ENCODE data around the gene RHBDF2. TPM values are rescaled to one million over a fixed set of nuclear protein-coding genes. Genes with fewer than 3 reads are reported as not detected.
A peak's percentile ranks its signal among the peaks of the same experiment; 100 is the strongest.
"Not testable (repeated sequence)": the region's sequence is repeated elsewhere in the genome, so short reads cannot be mapped to it uniquely, and the experiment has no call there.

The RHBDF2 gene
- total and polyA plus RNA-seq, 2 donors (not counting 3 experiments of a cell fraction or from before 2014, with no cell fraction given): 25.5 to 38.5 TPM

DNA sequence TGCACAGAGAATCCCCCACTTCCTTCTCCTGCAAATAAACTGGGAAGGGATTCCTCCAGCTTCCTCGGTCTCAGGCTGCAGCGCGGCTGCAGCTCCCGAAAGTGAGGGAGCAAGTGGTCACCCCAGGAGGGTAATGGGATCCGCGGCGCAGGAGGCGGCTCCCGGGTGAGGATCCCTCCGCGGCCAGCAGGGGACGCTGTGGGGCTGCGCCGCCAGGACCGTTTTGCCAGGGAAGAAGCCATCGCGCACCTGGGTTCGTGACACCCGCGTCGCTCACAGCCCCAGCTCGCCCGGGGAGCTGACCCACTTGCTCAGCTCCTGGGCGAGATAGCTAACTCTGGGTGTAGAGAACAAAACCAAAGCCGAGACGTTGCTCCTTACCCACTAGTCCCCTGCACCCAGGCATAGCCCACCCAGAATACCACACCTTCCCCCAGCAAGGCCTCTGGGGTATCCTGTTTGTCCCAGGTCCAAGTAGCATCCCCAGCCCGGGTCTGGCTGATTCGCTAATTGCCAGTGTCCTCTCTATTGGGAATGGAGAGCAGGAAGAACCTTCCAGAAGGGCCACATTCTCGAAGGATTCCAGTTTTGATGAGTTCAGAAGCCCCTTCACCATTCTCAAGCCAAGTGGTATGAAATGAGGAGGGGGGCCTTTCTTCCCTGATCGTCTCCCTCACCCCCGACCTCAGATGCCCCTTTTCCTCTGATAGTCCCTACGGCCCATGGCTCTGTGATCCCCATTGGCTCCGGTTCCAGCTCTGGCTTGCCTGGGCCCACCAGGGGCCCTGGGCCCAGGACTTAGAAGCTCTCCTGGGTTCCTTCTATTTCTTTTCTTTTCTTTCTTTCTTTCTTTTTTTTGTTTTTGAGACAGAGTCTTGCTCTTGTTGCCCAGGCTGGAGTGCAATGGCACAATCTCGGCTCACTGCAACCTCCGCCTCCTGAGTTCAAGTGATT lies 22.1 kb upstream of the RHBDF2 start:
- no peaks in the 10 kb centered on the region for H3K36me3 ChIP-seq (ENCODE audit: control insufficient read depth in 2 of 2, extremely low read depth in 1 of 2, insufficient read depth in 2 of 2, low read length in 2 of 2)
- H2AFZ ChIP-seq (ENCODE audit: low read depth, low read length): peak overlapping the region; percentile 78
- ChIA-PET POLR2A (no interaction called here), CTCF (interaction anchor here (0.6 to 5.9 kb wide), 26 partner anchors 9 to 669 kb away, joined by 3 to 112 read pairs (median 8); partner anchors contain the start of genes CYGB, JMJD6, METTL23 and MXRA7)
- no peaks in the 10 kb centered on the region for H3K79me2 ChIP-seq (ENCODE audit: control insufficient read depth, insufficient read depth, low read length)
- no TSS peak for BruUV-seq (replicated peaks)
- H3K27me3 ChIP-seq (ENCODE audit: control insufficient read depth in 2 of 2, insufficient read depth in 2 of 2, low read length in 2 of 2): no peaks in the 10 kb centered on the region
- peak; percentile 77 for FAIRE-seq
- no peaks in the 10 kb centered on the region for H3K9me1 ChIP-seq (replicated peaks; ENCODE audit: control insufficient read depth, extremely low read depth, insufficient read depth, low read length)
- H4K20me1 ChIP-seq (replicated peaks; ENCODE audit: control insufficient read depth, extremely low read depth, insufficient read depth, low read length): no peaks in the 10 kb centered on the region
- TF ChIP-seq, protein P1, sequence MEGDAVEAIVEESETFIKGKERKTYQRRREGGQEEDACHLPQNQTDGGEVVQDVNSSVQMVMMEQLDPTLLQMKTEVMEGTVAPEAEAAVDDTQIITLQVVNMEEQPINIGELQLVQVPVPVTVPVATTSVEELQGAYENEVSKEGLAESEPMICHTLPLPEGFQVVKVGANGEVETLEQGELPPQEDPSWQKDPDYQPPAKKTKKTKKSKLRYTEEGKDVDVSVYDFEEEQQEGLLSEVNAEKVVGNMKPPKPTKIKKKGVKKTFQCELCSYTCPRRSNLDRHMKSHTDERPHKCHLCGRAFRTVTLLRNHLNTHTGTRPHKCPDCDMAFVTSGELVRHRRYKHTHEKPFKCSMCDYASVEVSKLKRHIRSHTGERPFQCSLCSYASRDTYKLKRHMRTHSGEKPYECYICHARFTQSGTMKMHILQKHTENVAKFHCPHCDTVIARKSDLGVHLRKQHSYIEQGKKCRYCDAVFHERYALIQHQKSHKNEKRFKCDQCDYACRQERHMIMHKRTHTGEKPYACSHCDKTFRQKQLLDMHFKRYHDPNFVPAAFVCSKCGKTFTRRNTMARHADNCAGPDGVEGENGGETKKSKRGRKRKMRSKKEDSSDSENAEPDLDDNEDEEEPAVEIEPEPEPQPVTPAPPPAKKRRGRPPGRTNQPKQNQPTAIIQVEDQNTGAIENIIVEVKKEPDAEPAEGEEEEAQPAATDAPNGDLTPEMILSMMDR (IDR thresholded peaks at IDR 0.05; ENCODE audit: extremely low read depth in 1 of 2, insufficient read depth in 1 of 2, low read depth in 1 of 2, low read length in 2 of 2): peak; percentile 99 to 100
- no peak for TF ChIP-seq FOS (IDR thresholded peaks at IDR 0.05; ENCODE audit: borderline replicate concordance, insufficient read depth, low read length)
- peak; percentile 60 for DNase-seq (ENCODE audit: low read depth, low spot score)
- no peak overlapping the region for H3K4me2 ChIP-seq (ENCODE audit: insufficient read depth, low read length)
- dilution Hi-C loops (cut with MboI; ENCODE audit: extremely low pct_ligation_motif_present, low sequenced_read_pairs): no loop called here
- intact Hi-C loops (cut with micrococcal nuclease): loop anchor here (1.0 to 10.0 kb wide), 6 partner anchors 24 to 191 kb away; partner anchors contain the start of gene MXRA7
- no peaks in the 10 kb centered on the region for H3K9me3 ChIP-seq (replicated peaks; ENCODE audit: control insufficient read depth, insufficient read depth, low read length)
- H3K27ac ChIP-seq (ENCODE audit: insufficient read depth, low read depth, low read length): no peak overlapping the region
- H3K4me3 ChIP-seq (replicated peaks in 1 of 3; ENCODE audit: insufficient read depth in 1 of 3, low read depth in 1 of 3, low read length in 3 of 3): no peak overlapping the region
- peaks cover 10% of the 10 kb centered on the region for H3K4me1 ChIP-seq (ENCODE audit: control insufficient read depth, extremely low read depth, insufficient read depth, low read length)
- H3K9ac ChIP-seq (replicated peaks; ENCODE audit: extremely low read depth, insufficient read depth, low read length): no peak overlapping the region

DNA sequence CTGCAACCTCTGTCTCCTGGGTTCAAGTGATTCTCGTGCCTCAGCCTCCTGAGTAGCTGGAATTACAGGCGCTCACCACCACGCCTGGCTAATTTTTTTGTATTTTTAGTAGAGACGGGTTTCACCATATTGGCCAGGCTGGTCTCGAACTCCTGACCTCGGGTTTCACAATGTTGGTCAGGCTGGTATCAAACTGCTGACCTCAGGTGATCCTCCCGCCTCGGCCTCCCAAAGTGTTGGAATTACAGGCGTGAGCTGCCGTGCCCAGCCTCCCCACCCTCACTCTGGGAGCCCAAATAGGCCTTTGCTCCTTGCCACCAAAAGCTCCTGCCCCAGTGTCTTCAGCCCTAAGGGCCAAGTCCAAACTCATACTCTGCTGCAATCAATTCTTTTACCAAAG lies 20.5 kb upstream of the RHBDF2 start:
- H3K79me2 ChIP-seq (ENCODE audit: control insufficient read depth, insufficient read depth, low read length); H3K9me1 ChIP-seq (replicated peaks; ENCODE audit: control insufficient read depth, extremely low read depth, insufficient read depth, low read length); DNase-seq (ENCODE audit: low read depth, low spot score); BruUV-seq (replicated peaks); H3K36me3 ChIP-seq (ENCODE audit: control insufficient read depth in 2 of 2, extremely low read depth in 1 of 2, insufficient read depth in 2 of 2, low read length in 2 of 2); FAIRE-seq; H2AFZ ChIP-seq (ENCODE audit: low read depth, low read length); POLR2A ChIA-PET; H3K27ac ChIP-seq (ENCODE audit: insufficient read depth, low read depth, low read length); dilution Hi-C loops (cut with MboI; ENCODE audit: extremely low pct_ligation_motif_present, low sequenced_read_pairs); H4K20me1 ChIP-seq (replicated peaks; ENCODE audit: control insufficient read depth, extremely low read depth, insufficient read depth, low read length); H3K4me2 ChIP-seq (ENCODE audit: insufficient read depth, low read length); H3K9me3 ChIP-seq (replicated peaks; ENCODE audit: control insufficient read depth, insufficient read depth, low read length); H3K27me3 ChIP-seq (ENCODE audit: control insufficient read depth in 2 of 2, insufficient read depth in 2 of 2, low read length in 2 of 2); H3K4me3 ChIP-seq (replicated peaks in 1 of 3; ENCODE audit: insufficient read depth in 1 of 3, low read depth in 1 of 3, low read length in 3 of 3); H3K9ac ChIP-seq (replicated peaks; ENCODE audit: extremely low read depth, insufficient read depth, low read length); H3K4me1 ChIP-seq (ENCODE audit: control insufficient read depth, extremely low read depth, insufficient read depth, low read length): not testable (repeated sequence)
- intact Hi-C loops (cut with micrococcal nuclease): loop anchor here (10.0 kb wide), 1 partner anchor 193 kb away; the partner anchor contains the start of gene MXRA7
- CTCF ChIA-PET: interaction anchor here (1.5 to 5.9 kb wide), 5 partner anchors 23 to 160 kb away, joined by 8 to 112 read pairs (median 35); no protein-coding TSS in a partner anchor
